ENCODE data around the gene CDK16. TPM values are rescaled to one million over a fixed set of nuclear protein-coding genes. Genes with fewer than 3 reads are reported as not detected.

Gene CDK16
- total and polyA plus RNA-seq, 2 of the 4 experiments (the other 2 are of a cell fraction), result 85.3 to 106 TPM

- intact Hi-C loops (cut with micrococcal nuclease) (no loop called here), dilution Hi-C loops (cut with HindIII; ENCODE audit: low sequenced_read_pairs, unreplicated experiment) (no loop called here), in situ Hi-C loops (cut with MboI; ENCODE audit: low sequenced_read_pairs) (no loop called here)
- no peak overlapping the region for H2BK20ac ChIP-seq (ENCODE audit: low read depth, low read length)
- no peak overlapping the region for H3K14ac ChIP-seq (replicated peaks; ENCODE audit: low read depth, low read length)
- H2AFZ ChIP-seq (replicated peaks; ENCODE audit: low read length, poor library complexity), result no peak overlapping the region
- WGBS, 2 experiments (ENCODE audit: extremely low coverage in 2 of 2, insufficient read length in 1 of 2), result no CpG with 5 or more reads among the region's 4 CpGs
- H3K27ac ChIP-seq (ENCODE audit: insufficient read depth, low read length), result no peak overlapping the region
- H2BK5ac ChIP-seq (ENCODE audit: low read depth, low read length, poor library complexity, severe bottlenecking), result no peak overlapping the region
- no peak overlapping the region for H4K5ac ChIP-seq (ENCODE audit: low read depth, low read length)
- H3K23ac ChIP-seq (ENCODE audit: low read depth, low read length), result no peak overlapping the region
- H2BK120ac ChIP-seq (ENCODE audit: low read depth, low read length), result no peak overlapping the region
- H3K79me1 ChIP-seq (ENCODE audit: low read depth in 1 of 2, low read length in 2 of 2), result peaks cover 5 to 11% of the 10 kb centered on the region in 2 experiments; a peak in 3 of 4 replicates
- no peak overlapping the region for H3K56ac ChIP-seq (ENCODE audit: extremely low read depth, insufficient read depth, low read length)
- ATAC-seq (ENCODE audit: low read depth), result no peak
- CTCF ChIA-PET, result no interaction called here
- no peaks in the 10 kb centered on the region; the same call in 1 of the 2 replicates for H4K20me1 ChIP-seq (ENCODE audit: insufficient read depth, low read length)
- H3K9me1 ChIP-seq (ENCODE audit: insufficient read depth, low read length), result no peaks in the 10 kb centered on the region
- DNase-seq, result no peak
- H2BK15ac ChIP-seq (ENCODE audit: low read depth, low read length), result no peak overlapping the region
- H3K18ac ChIP-seq (ENCODE audit: low read depth, low read length), result no peak overlapping the region
- no peak overlapping the region for H2AK5ac ChIP-seq (ENCODE audit: low read depth, low read length)
- TF ChIP-seq FOS (IDR thresholded peaks at IDR 0.05; ENCODE audit: low read depth, low read length), result no peak
- no peak for TF ChIP-seq POLR2A (IDR thresholded peaks at IDR 0.05; ENCODE audit: low read depth, low read length)
- TF ChIP-seq RAD21 (IDR thresholded peaks at IDR 0.05; ENCODE audit: low read length), result no peak
- no peak for TF ChIP-seq CHD1 (IDR thresholded peaks at IDR 0.05; ENCODE audit: low read depth, low read length)
- TF ChIP-seq MXI1 (IDR thresholded peaks at IDR 0.05; ENCODE audit: borderline replicate concordance, low read depth, low read length), result no peak
- TF ChIP-seq, protein P1, sequence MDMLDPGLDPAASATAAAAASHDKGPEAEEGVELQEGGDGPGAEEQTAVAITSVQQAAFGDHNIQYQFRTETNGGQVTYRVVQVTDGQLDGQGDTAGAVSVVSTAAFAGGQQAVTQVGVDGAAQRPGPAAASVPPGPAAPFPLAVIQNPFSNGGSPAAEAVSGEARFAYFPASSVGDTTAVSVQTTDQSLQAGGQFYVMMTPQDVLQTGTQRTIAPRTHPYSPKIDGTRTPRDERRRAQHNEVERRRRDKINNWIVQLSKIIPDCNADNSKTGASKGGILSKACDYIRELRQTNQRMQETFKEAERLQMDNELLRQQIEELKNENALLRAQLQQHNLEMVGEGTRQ (IDR thresholded peaks at IDR 0.05; ENCODE audit: low read depth, low read length), result no peak
- TF ChIP-seq, protein P2, sequence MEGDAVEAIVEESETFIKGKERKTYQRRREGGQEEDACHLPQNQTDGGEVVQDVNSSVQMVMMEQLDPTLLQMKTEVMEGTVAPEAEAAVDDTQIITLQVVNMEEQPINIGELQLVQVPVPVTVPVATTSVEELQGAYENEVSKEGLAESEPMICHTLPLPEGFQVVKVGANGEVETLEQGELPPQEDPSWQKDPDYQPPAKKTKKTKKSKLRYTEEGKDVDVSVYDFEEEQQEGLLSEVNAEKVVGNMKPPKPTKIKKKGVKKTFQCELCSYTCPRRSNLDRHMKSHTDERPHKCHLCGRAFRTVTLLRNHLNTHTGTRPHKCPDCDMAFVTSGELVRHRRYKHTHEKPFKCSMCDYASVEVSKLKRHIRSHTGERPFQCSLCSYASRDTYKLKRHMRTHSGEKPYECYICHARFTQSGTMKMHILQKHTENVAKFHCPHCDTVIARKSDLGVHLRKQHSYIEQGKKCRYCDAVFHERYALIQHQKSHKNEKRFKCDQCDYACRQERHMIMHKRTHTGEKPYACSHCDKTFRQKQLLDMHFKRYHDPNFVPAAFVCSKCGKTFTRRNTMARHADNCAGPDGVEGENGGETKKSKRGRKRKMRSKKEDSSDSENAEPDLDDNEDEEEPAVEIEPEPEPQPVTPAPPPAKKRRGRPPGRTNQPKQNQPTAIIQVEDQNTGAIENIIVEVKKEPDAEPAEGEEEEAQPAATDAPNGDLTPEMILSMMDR (conservative IDR thresholded peaks at IDR 0.05; ENCODE audit: low read depth, low read length), result no peak
- no peak for TF ChIP-seq SMC3 (IDR thresholded peaks at IDR 0.05; ENCODE audit: low read depth, low read length)
- no peaks in the 10 kb centered on the region for H3K4me1 ChIP-seq (ENCODE audit: control insufficient read depth, insufficient read depth, low read length)
- no peak overlapping the region for H3K4ac ChIP-seq (ENCODE audit: low read depth, low read length)
- H3K9me3 ChIP-seq (ENCODE audit: control insufficient read depth, insufficient read depth, low read length), result no peaks in the 10 kb centered on the region
- peak overlapping the region; percentile 25 for H2AK9ac ChIP-seq (replicated peaks; ENCODE audit: low read depth, low read length, poor library complexity)
- peaks cover 15% of the 10 kb centered on the region for H3K36me3 ChIP-seq (ENCODE audit: control insufficient read depth, insufficient read depth, low read length)
- H4K8ac ChIP-seq (ENCODE audit: low read depth in 2 of 2, low read length in 2 of 2), result no peak overlapping the region
- no peak overlapping the region for H4K91ac ChIP-seq (ENCODE audit: insufficient read depth, low read depth, low read length)
- H3K4me2 ChIP-seq (ENCODE audit: low read depth, low read length), result no peak overlapping the region
- peaks cover 2% of the 10 kb centered on the region; the same call in 1 of the 2 replicates for H3K27me3 ChIP-seq (ENCODE audit: control insufficient read depth, insufficient read depth, low read length)
- H3K4me3 ChIP-seq (ENCODE audit: insufficient read depth, low read depth, low read length), result no peak overlapping the region
- H3K9ac ChIP-seq (ENCODE audit: low read depth, low read length), result no peak overlapping the region
- BruUV-seq (replicated peaks), result no TSS peak
- POLR2A ChIA-PET (ENCODE audit: unreplicated experiment), result no interaction called here
Measured at GRCh38 chrX:47187106-47187677, 31.3 kb upstream of the CDK16 start.
